ENCODE measurements around the gene SLC35E4. TPM values are rescaled to one million over a fixed set of nuclear protein-coding genes. Genes with fewer than 3 reads are reported as not detected.

Gene SLC35E4
- total and polyA plus RNA-seq, 11 donors, result 2.4 to 9.8 (median 4.0) TPM

DNA sequence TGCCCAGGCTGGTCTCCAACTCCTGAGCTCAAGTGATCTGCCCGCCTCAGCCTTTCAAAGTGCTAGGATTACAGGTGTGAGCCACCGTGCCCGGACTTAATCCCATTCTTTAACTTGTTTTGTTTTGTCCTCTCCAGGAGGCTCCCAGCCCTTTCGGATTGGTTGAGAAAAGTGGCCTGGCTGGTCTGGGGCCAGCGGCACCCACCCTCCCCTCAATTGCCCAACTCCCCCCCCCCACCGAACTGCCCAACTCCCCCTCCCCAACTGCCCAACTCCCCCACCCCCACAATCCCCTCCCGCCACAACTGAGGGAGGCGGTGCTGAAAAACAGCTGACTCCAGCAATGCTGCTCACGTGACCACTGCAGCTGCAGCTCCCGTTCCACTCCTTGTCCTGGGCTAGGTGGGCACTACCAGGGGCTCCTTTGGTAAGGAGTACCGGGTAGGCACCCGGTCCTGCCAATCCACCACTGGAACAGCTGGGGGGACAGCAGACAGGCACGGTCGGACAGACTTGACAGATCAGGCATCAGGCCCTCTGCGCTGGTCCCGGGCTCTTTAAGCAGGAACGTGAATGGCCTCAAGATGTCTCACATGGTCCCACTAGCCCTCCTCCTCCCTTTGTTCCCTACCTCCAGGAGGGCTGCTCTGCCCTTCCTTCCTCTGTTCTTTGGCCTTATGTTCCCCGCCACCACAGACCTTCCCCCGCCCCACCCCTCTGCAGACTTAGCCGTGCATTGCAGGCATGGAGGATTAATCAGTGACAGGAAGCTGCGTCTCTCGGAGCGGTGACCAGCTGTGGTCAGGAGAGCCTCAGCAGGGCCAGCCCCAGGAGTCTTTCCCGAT, 28.9 kb upstream of the SLC35E4 start, which contains the start of gene TCN2:
TCN2 (plus strand) TSS at position 720 of the 845 bp plus-strand sequence. CDS start 158 bp downstream, outside the sequence.
- WGBS, 4 donors, result 1% methylated on average over 11 to 24 of the region's 24 CpGs
- Histone ChIP-seq H3K4me1 (peaks cover 0 to 58% (median 34%) of the 10 kb centered on the region in 12 donors), H3K9me3 (no peaks in the 10 kb centered on the region), H3K4me3 (peak within 1 kb of the TSS; percentile 30 to 80 (median 66)), H3K27me3 (no peaks in the 10 kb centered on the region), H3K36me3 (peaks cover 0 to 11% (median 0%) of the 10 kb centered on the region in 9 donors), H3K27ac (peak within 1 kb of the TSS; percentile 45 to 89 (median 80))
- intact Hi-C loops (cut with DNase I), result loop anchor here in 4 of 10 donors (10.0 kb wide), 3 partner anchors 182 to 888 kb away; partner anchors contain the start of genes MTFP1 (in 2 of the 4), PIK3IP1 (in 1 of the 4) and SFI1 (in 1 of the 4)
- DNase-seq (peak; percentile 72 to 80 (median 77)), ATAC-seq (peak; percentile 81 to 90 (median 85))
- peak in 1 of 2 donors; percentile 40 for TF ChIP-seq POLR2A (IDR thresholded peaks at IDR 0.05)
- TF ChIP-seq, protein P1, sequence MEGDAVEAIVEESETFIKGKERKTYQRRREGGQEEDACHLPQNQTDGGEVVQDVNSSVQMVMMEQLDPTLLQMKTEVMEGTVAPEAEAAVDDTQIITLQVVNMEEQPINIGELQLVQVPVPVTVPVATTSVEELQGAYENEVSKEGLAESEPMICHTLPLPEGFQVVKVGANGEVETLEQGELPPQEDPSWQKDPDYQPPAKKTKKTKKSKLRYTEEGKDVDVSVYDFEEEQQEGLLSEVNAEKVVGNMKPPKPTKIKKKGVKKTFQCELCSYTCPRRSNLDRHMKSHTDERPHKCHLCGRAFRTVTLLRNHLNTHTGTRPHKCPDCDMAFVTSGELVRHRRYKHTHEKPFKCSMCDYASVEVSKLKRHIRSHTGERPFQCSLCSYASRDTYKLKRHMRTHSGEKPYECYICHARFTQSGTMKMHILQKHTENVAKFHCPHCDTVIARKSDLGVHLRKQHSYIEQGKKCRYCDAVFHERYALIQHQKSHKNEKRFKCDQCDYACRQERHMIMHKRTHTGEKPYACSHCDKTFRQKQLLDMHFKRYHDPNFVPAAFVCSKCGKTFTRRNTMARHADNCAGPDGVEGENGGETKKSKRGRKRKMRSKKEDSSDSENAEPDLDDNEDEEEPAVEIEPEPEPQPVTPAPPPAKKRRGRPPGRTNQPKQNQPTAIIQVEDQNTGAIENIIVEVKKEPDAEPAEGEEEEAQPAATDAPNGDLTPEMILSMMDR (IDR thresholded peaks at IDR 0.05), result no peak

DNA sequence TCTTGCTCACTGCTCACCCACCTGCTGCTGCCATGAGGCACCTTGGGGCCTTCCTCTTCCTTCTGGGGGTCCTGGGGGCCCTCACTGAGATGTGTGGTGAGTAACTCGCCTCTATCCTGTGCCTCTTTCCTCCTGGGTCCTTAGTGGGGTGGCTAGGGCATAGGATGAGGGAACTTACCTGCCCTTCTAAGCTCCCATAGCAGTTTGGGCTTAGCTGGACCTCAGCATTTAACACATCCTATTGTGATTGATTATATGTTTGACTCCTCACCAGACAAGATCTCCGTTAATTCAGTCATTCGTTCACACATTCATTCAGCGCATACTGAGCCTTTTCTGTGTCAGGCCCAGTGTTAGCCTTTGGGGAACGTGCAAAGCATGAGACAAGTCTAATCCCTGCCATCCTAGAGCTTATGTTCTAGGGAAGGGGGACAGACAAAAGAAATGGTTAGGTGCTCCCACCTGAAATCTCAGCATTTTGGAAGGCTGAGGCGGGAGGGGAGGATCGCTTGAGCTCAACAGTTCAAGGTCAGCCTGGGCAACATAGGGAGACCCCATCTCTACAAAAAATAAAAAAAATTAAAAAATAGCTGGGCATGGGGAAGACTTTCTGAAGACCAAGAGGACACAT, 28.2 kb upstream of the SLC35E4 start:
- H3K36me3 ChIP-seq, result peaks cover 0 to 18% (median 4%) of the 10 kb centered on the region in 9 donors
- 69 to 81% (median 76%) methylated on average over 7 of the region's 7 CpGs for whole genome bisulfite sequencing, 4 donors
- peak overlapping the region; percentile 45 to 89 (median 80) for H3K27ac ChIP-seq
- TF ChIP-seq, protein P1 (IDR thresholded peaks at IDR 0.05), result no peak
- TF ChIP-seq POLR2A (IDR thresholded peaks at IDR 0.05), result no peak
- H3K4me1 ChIP-seq, result peaks cover 0 to 58% (median 34%) of the 10 kb centered on the region in 12 donors
- intact Hi-C loops (cut with DNase I), result loop anchor here in 4 of 10 donors (10.0 kb wide), 3 partner anchors 183 to 887 kb away; partner anchors contain the start of genes MTFP1 (in 2 of the 4), PIK3IP1 (in 1 of the 4) and SFI1 (in 1 of the 4)
- no peaks in the 10 kb centered on the region for H3K27me3 ChIP-seq
- ATAC-seq (no peak), DNase-seq (no peak)
- H3K9me3 ChIP-seq, result no peaks in the 10 kb centered on the region
- H3K4me3 ChIP-seq, result peak overlapping the region; percentile 30 to 80 (median 66)

DNA sequence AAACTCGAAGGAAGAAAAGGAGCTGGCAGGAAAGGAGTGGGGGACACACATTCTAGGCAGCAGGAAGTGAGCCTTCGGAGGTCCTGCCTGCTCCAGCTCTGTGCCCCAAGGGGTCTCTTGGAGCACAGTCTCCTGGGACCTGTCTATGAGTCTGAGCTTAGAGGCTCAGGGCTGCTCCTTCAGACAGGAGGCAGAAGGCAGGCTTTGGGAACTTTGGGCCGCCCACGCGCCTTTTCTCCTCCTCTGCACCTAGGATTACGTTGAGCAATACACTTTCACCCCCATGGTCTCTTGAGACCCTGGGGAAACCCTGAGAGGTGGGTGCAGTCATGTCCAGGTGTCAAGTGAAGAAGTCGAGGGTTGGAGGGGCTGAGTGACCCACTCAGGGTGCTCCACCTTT, 27.6 kb upstream of the SLC35E4 start:
- H3K4me1 ChIP-seq, result peaks cover 0 to 58% (median 34%) of the 10 kb centered on the region in 12 donors
- peak overlapping the region in 10 of 12 donors; percentile 48 to 80 (median 68) for H3K4me3 ChIP-seq
- peak overlapping the region in 11 of 12 donors; percentile 70 to 89 (median 81) for H3K27ac ChIP-seq
- H3K9me3 ChIP-seq, result no peaks in the 10 kb centered on the region
- intact Hi-C loops (cut with DNase I), result loop anchor here in 4 of 10 donors (10.0 kb wide), 3 partner anchors 183 to 887 kb away; partner anchors contain the start of genes MTFP1 (in 2 of the 4), PIK3IP1 (in 1 of the 4) and SFI1 (in 1 of the 4)
- DNase-seq (no peak), ATAC-seq (no peak)
- TF ChIP-seq, protein P1 (IDR thresholded peaks at IDR 0.05), result no peak
- no peak for TF ChIP-seq POLR2A (IDR thresholded peaks at IDR 0.05)
- WGBS, 4 donors, result 69 to 79% (median 75%) methylated on average over 7 of the region's 7 CpGs
- H3K36me3 ChIP-seq, result peaks cover 0 to 23% (median 5%) of the 10 kb centered on the region in 9 donors
- no peaks in the 10 kb centered on the region for H3K27me3 ChIP-seq
